ENCODE measurements around the gene IFITM5. TPM values are rescaled to one million over a fixed set of nuclear protein-coding genes. Genes with fewer than 3 reads are reported as not detected.
"Not testable (repeated sequence)": the region's sequence is repeated elsewhere in the genome, so short reads cannot be mapped to it uniquely, and the experiment has no call there.

IFITM5 gene
- total RNA-seq, 4 donors from 2014 or later: not detected

- Histone ChIP-seq H3K27me3 (no peaks in the 10 kb centered on the region), H3K4me1 (peaks cover 27 to 45% of the 10 kb centered on the region in 2 donors), H3K4me3 (replicated peaks in 1 of 3) (no peak overlapping the region), H3K27ac (peak overlapping the region in 2 of 3 donors; percentile 29 to 84), H3K36me3 (no peaks in the 10 kb centered on the region), H3K9me3 (no peaks in the 10 kb centered on the region)
- WGBS, 2 donors: 30 to 47% methylated on average over 11 of the region's 11 CpGs
- TF ChIP-seq, protein P1, sequence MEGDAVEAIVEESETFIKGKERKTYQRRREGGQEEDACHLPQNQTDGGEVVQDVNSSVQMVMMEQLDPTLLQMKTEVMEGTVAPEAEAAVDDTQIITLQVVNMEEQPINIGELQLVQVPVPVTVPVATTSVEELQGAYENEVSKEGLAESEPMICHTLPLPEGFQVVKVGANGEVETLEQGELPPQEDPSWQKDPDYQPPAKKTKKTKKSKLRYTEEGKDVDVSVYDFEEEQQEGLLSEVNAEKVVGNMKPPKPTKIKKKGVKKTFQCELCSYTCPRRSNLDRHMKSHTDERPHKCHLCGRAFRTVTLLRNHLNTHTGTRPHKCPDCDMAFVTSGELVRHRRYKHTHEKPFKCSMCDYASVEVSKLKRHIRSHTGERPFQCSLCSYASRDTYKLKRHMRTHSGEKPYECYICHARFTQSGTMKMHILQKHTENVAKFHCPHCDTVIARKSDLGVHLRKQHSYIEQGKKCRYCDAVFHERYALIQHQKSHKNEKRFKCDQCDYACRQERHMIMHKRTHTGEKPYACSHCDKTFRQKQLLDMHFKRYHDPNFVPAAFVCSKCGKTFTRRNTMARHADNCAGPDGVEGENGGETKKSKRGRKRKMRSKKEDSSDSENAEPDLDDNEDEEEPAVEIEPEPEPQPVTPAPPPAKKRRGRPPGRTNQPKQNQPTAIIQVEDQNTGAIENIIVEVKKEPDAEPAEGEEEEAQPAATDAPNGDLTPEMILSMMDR (IDR thresholded peaks at IDR 0.05): no peak
- TF ChIP-seq POLR2A (IDR thresholded peaks at IDR 0.05): no peak
- DNase-seq: peak in 1 of 2 donors; percentile 29
- intact Hi-C loops (cut with DNase I): no loop called here
Observed at GRCh38 chr11:324156-324555, 24.8 kb upstream of the IFITM5 start.

- DNase-seq, H3K27me3 ChIP-seq, H3K9me3 ChIP-seq, H3K36me3 ChIP-seq: not testable (repeated sequence)
- intact Hi-C loops (cut with DNase I): loop anchor here (5.0 kb wide), 1 partner anchor 32 kb away; no protein-coding TSS in a partner anchor
- Histone ChIP-seq H3K27ac (peak overlapping the region; percentile 81 to 95 (median 94)), H3K4me1 (peaks cover 7 to 24% of the 10 kb centered on the region in 2 donors), H3K4me3 (replicated peaks in 1 of 3) (peak overlapping the region in 2 of 3 donors; percentile 36 to 44)
- WGBS, 2 donors: 34 to 38% methylated on average over 4 of the region's 10 CpGs
Observed at GRCh38 chr11:319888-320273, 20.6 kb upstream of the IFITM5 start.

- intact Hi-C loops (cut with DNase I): loop anchor here (5.0 kb wide), 1 partner anchor 33 kb away; no protein-coding TSS in a partner anchor
- Histone ChIP-seq H3K4me3 (replicated peaks in 1 of 3) (peak overlapping the region in 2 of 3 donors; percentile 36 to 44), H3K27ac (peak overlapping the region; percentile 81 to 94 (median 88)), H3K4me1 (peaks cover under 1 to 18% of the 10 kb centered on the region in 2 donors)
- 26 to 32% methylated on average over 11 of the region's 29 CpGs for WGBS, 2 donors
- DNase-seq, H3K36me3 ChIP-seq, H3K9me3 ChIP-seq, H3K27me3 ChIP-seq: not testable (repeated sequence)
Observed at GRCh38 chr11:319121-319887, 20.0 kb upstream of the IFITM5 start.

GRCh38 chr11:318405-319120, 19.2 kb upstream of the IFITM5 start:
- Histone ChIP-seq H3K4me3 (replicated peaks in 1 of 3) (peak overlapping the region in 1 of 3 donors; percentile 44), H3K27ac (peak overlapping the region; percentile 81 to 94 (median 88)), H3K4me1 (peaks cover 0 to 11% of the 10 kb centered on the region in 2 donors)
- H3K9me3 ChIP-seq, H3K27me3 ChIP-seq, H3K36me3 ChIP-seq, DNase-seq: not testable (repeated sequence)
- WGBS, 2 donors: no CpG with 5 or more reads among the region's 79 CpGs
- intact Hi-C loops (cut with DNase I): loop anchor here (5.0 kb wide), 1 partner anchor 34 kb away; no protein-coding TSS in a partner anchor

DNA sequence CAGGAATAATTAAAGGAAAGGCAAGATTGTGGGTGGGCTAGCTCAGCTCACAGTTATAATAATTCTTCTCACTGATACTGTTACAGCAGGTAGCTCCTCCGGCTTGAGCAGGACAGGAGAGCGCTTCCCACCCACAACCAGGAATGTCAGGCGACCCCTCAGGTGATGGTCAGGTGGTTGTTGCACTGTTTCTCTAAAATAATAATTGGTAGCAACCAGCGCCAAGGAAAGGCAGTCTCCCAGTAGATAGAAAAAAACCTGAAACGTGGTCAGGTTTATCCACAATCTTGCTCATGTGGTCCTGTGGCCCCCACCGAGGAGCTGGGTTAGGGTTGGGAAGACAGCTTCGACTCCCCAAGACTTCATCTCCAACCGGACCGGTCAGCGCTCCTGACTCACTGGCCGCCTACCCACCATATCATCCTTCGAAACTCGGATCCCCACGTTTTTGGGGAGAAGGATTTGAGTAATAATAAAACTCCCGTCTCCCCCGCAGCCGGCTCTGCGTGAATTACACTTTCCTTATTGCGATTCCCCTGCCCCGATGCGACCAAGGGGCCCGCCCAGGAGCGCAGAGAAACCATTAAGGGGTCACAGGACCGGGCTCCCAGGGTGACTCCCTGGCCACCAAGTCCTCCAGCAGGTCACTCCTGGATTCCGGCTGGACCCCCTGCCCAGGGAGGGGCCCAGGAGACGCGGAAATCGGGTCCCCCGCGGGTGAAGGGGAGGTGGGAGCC, 18.5 kb upstream of the IFITM5 start:
- WGBS, 2 donors: 54 to 62% methylated on average over 5 to 7 of the region's 30 CpGs
- DNase-seq; H3K27me3 ChIP-seq; H3K4me3 ChIP-seq (replicated peaks in 1 of 3); H3K36me3 ChIP-seq; H3K9me3 ChIP-seq: not testable (repeated sequence)
- intact Hi-C loops (cut with DNase I): loop anchor here (5.0 kb wide), 1 partner anchor 34 kb away; no protein-coding TSS in a partner anchor
- Histone ChIP-seq H3K4me1 (peaks cover 0 to 17% of the 10 kb centered on the region in 2 donors), H3K27ac (peak overlapping the region; percentile 15 to 88 (median 71))

DNA sequence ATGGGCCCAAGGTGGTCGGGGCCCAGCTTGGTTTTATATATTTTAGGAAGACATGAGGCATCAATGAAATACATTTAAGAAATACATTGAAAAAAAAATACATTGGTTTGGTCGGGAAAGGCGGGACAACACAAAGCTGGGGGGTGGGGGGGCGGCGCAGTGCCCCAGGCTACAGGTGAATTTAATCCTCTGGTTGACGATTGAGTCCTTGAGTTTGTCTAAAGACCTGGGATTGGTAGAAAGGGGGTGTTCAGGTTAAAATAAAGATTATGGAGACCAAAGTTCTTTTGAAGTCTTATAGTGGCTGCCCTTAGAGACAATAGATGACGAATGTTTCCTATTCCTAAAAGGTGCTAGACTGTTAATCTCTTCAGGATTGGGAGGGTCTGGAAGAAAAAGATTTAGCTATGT, 17.6 kb upstream of the IFITM5 start:
- H3K4me3 ChIP-seq (replicated peaks in 1 of 3): no peak overlapping the region
- intact Hi-C loops (cut with DNase I): loop anchor here (5.0 kb wide), 1 partner anchor 35 kb away; no protein-coding TSS in a partner anchor
- peaks cover 0 to 15% of the 10 kb centered on the region in 2 donors for H3K4me1 ChIP-seq
- WGBS, 2 donors: 65 to 73% methylated on average over 7 of the region's 7 CpGs
- peak overlapping the region in 2 of 3 donors; percentile 71 to 88 for H3K27ac ChIP-seq
- H3K27me3 ChIP-seq: no peaks in the 10 kb centered on the region
- no peaks in the 10 kb centered on the region for H3K9me3 ChIP-seq
- TF ChIP-seq POLR2A (IDR thresholded peaks at IDR 0.05): no peak
- TF ChIP-seq, protein P1 (IDR thresholded peaks at IDR 0.05): no peak
- peaks cover 0 to 3% of the 10 kb centered on the region in 2 donors for H3K36me3 ChIP-seq
- DNase-seq: no peak

Measured in thyroid gland (tissue), 4 donors.